ENCODE results near the gene TOLLIP.
"Not testable (repeated sequence)": the region's sequence is repeated elsewhere in the genome, so short reads cannot be mapped to it uniquely, and the experiment has no call there.

TOLLIP gene

GRCh38 chr11:1269957-1270356 lies 39.5 kb downstream of the TOLLIP start:
- Histone ChIP-seq H3K9ac (no peak overlapping the region), H3K4me1 (no peaks in the 10 kb centered on the region), H3K27ac (no peak overlapping the region), H3K36me3 (ENCODE audit: control insufficient read depth, insufficient read depth, low read length) (no peaks in the 10 kb centered on the region), H3K4me2 (ENCODE audit: low read length) (no peak overlapping the region), H3K9me3 (ENCODE audit: control insufficient read depth, low read length) (no peaks in the 10 kb centered on the region), H3K79me2 (no peaks in the 10 kb centered on the region), H3K4me3 (ENCODE audit: low read depth, low read length) (no peak overlapping the region), H3K27me3 (ENCODE audit: control insufficient read depth, insufficient read depth, low read length) (no peaks in the 10 kb centered on the region), H2AFZ (no peak overlapping the region)
- no peak for TF ChIP-seq CTCF (IDR thresholded peaks at IDR 0.05)

- Histone ChIP-seq H3K4me3 (ENCODE audit: low read depth, low read length) (no peak overlapping the region), H3K79me2 (no peaks in the 10 kb centered on the region), H3K27ac (no peak overlapping the region), H3K9ac (no peak overlapping the region), H3K9me3 (ENCODE audit: control insufficient read depth, low read length) (no peaks in the 10 kb centered on the region), H3K4me1 (peaks cover 4% of the 10 kb centered on the region), H3K36me3 (ENCODE audit: control insufficient read depth, insufficient read depth, low read length) (no peaks in the 10 kb centered on the region), H3K4me2 (ENCODE audit: low read length) (no peak overlapping the region), H2AFZ (no peak overlapping the region), H3K27me3 (ENCODE audit: control insufficient read depth, insufficient read depth, low read length) (no peaks in the 10 kb centered on the region)
- no peak for TF ChIP-seq CTCF (IDR thresholded peaks at IDR 0.05)
Measured at GRCh38 chr11:1267441-1268100, 41.9 kb downstream of the TOLLIP start.

- H3K4me1 ChIP-seq; H3K79me2 ChIP-seq; H3K36me3 ChIP-seq (ENCODE audit: control insufficient read depth, insufficient read depth, low read length); H3K4me2 ChIP-seq (ENCODE audit: low read length); H3K4me3 ChIP-seq (ENCODE audit: low read depth, low read length); H3K27ac ChIP-seq; H3K9me3 ChIP-seq (ENCODE audit: control insufficient read depth, low read length); H2AFZ ChIP-seq; H3K27me3 ChIP-seq (ENCODE audit: control insufficient read depth, insufficient read depth, low read length); H3K9ac ChIP-seq: not testable (repeated sequence)
Measured at GRCh38 chr11:1266976-1267375, 42.5 kb downstream of the TOLLIP start.

- H3K4me2 ChIP-seq (ENCODE audit: low read length); H3K4me1 ChIP-seq; H3K4me3 ChIP-seq (ENCODE audit: low read depth, low read length); H3K79me2 ChIP-seq; H3K27me3 ChIP-seq (ENCODE audit: control insufficient read depth, insufficient read depth, low read length); H3K9me3 ChIP-seq (ENCODE audit: control insufficient read depth, low read length); H2AFZ ChIP-seq; H3K27ac ChIP-seq; H3K9ac ChIP-seq; H3K36me3 ChIP-seq (ENCODE audit: control insufficient read depth, insufficient read depth, low read length): not testable (repeated sequence)
Measured at GRCh38 chr11:1265480-1265879, 44.0 kb downstream of the TOLLIP start.

- H3K4me2 ChIP-seq (ENCODE audit: low read length); H3K4me1 ChIP-seq; H3K9me3 ChIP-seq (ENCODE audit: control insufficient read depth, low read length); H3K9ac ChIP-seq; H3K4me3 ChIP-seq (ENCODE audit: low read depth, low read length); H3K27me3 ChIP-seq (ENCODE audit: control insufficient read depth, insufficient read depth, low read length); H2AFZ ChIP-seq; H3K79me2 ChIP-seq; H3K27ac ChIP-seq; H3K36me3 ChIP-seq (ENCODE audit: control insufficient read depth, insufficient read depth, low read length): not testable (repeated sequence)
- peak; percentile 31 for TF ChIP-seq CTCF (IDR thresholded peaks at IDR 0.05)
Measured at GRCh38 chr11:1264444-1264843, 45.0 kb downstream of the TOLLIP start.

GRCh38 chr11:1263010-1263409 lies 46.4 kb downstream of the TOLLIP start:
- Histone ChIP-seq H2AFZ (peak overlapping the region; percentile 89), H3K79me2 (no peaks in the 10 kb centered on the region), H3K4me1 (peaks cover 6% of the 10 kb centered on the region), H3K4me2 (ENCODE audit: low read length) (peak overlapping the region; percentile 76), H3K9ac (no peak overlapping the region), H3K27me3 (ENCODE audit: control insufficient read depth, insufficient read depth, low read length) (no peaks in the 10 kb centered on the region), H3K4me3 (ENCODE audit: low read depth, low read length) (peak overlapping the region; percentile 41), H3K27ac (no peak overlapping the region), H3K36me3 (ENCODE audit: control insufficient read depth, insufficient read depth, low read length) (no peaks in the 10 kb centered on the region), H3K9me3 (ENCODE audit: control insufficient read depth, low read length) (no peaks in the 10 kb centered on the region)
- no peak for TF ChIP-seq CTCF (IDR thresholded peaks at IDR 0.05)

All from parathyroid adenoma (tissue), 2 donors.